AG09309 (cell line): Measurements from ENCODE around the gene SLC1A4.
"Not testable (repeated sequence)": the region's sequence is repeated elsewhere in the genome, so short reads cannot be mapped to it uniquely, and the experiment has no call there.

Experiments used
- DNase-seq: peaks from one replicate; pipeline ENCODE4 v3.0.0-alpha.2; 2010; ENCODE audit warnings: low read depth
- H3K4me3 ChIP-seq: 2 replicates; pipeline ENCODE4 v1.5.1; 2011; ENCODE audit warnings: mild to moderate bottlenecking, low read depth, low read length, moderate library complexity; ENCODE audit not compliant: control insufficient read depth
- TF ChIP-seq, protein P1 (sequence below): IDR thresholded peaks from 2 replicates; pipeline ENCODE4 v1.5.1; 2011; ENCODE audit warnings: mild to moderate bottlenecking, low read depth, low read length, inconsistent platforms; ENCODE audit not compliant: insufficient read depth, control insufficient read depth; ENCODE audit errors: missing control alignments

Gene SLC1A4

GRCh38 chr2:64952511-64953482 is 36.4 kb upstream of the SLC1A4 start:
- no peak for DNase-seq
- no peak overlapping the region for H3K4me3 ChIP-seq
- TF ChIP-seq, protein P1, sequence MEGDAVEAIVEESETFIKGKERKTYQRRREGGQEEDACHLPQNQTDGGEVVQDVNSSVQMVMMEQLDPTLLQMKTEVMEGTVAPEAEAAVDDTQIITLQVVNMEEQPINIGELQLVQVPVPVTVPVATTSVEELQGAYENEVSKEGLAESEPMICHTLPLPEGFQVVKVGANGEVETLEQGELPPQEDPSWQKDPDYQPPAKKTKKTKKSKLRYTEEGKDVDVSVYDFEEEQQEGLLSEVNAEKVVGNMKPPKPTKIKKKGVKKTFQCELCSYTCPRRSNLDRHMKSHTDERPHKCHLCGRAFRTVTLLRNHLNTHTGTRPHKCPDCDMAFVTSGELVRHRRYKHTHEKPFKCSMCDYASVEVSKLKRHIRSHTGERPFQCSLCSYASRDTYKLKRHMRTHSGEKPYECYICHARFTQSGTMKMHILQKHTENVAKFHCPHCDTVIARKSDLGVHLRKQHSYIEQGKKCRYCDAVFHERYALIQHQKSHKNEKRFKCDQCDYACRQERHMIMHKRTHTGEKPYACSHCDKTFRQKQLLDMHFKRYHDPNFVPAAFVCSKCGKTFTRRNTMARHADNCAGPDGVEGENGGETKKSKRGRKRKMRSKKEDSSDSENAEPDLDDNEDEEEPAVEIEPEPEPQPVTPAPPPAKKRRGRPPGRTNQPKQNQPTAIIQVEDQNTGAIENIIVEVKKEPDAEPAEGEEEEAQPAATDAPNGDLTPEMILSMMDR = no peak

- TF ChIP-seq, protein P1 = no peak
- H3K4me3 ChIP-seq = no peak overlapping the region
- DNase-seq = no peak
Measured at GRCh38 chr2:64955467-64955866, 33.7 kb upstream of the SLC1A4 start.

- DNase-seq = no peak
Measured at GRCh38 chr2:64957109-64957903, 31.9 kb upstream of the SLC1A4 start.

DNA sequence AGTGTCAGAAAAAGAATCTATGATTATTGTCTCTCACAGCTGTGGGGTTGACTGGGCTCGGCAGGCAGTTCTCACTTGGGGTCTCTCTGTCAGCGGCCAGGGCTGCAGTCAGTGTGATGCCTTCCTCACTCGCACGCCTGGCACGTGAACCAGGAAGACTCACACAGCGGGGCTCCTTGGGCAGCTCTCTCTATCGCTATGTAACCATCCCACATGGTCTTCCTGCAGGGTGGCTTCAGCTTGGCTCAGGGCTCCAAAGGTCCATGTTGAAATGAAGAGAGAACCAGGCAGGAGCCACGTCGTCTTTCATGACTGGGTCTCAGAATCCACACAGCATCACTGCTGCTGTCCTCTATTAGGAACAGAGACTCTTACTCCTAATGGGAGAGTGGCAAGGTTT is 30.6 kb upstream of the SLC1A4 start:
- TF ChIP-seq, protein P1 = no peak
- no peak overlapping the region for H3K4me3 ChIP-seq
- DNase-seq = no peak

More at GRCh38 chr2:64957109-64957903, 31.9 kb upstream of the SLC1A4 start:
- TF ChIP-seq, protein P1 = no peak
- no peak overlapping the region for H3K4me3 ChIP-seq

DNA sequence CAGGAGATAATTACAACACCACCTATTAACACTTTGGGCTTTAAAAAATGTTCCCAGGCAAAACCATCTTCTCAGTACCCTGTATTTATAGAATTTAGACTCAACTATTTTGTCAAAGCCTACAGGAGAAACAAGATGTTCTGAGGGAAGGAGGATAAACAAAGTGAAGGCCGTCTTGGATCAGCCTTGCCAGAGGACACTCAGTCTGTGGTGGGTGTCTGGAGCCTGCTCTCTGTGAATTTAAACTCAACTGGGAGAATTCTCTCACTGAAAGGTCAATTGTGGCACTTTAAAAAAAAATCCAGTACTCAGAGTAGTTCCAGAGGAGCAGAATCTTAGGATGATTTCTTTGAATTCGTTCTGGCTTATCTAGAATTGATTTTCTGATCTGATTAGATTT is 28.4 kb upstream of the SLC1A4 start:
- no peak overlapping the region for H3K4me3 ChIP-seq
- DNase-seq = no peak
- TF ChIP-seq, protein P1 = no peak

GRCh38 chr2:64963138-64963537 is 26.1 kb upstream of the SLC1A4 start:
- DNase-seq, H3K4me3 ChIP-seq: not testable (repeated sequence)

- no peak overlapping the region for H3K4me3 ChIP-seq
- TF ChIP-seq, protein P1 = no peak
- DNase-seq = no peak
Measured at GRCh38 chr2:64963719-64964118, 25.5 kb upstream of the SLC1A4 start.
